SK-N-SH (cell line): ENCODE measurements around the gene CDC42BPG. TPM values are rescaled to one million over a fixed set of nuclear protein-coding genes. Genes with fewer than 3 reads are reported as not detected.

Experiments
- CTCF ChIA-PET: fragments of 300-600, 350-600 bp; formaldehyde crosslinking; extraction: SDS; loops from one replicate; lab custom pipeline; 2021; lab: Yijun Ruan, JAX
- POLR2A ChIA-PET: fragments of 350-600 bp; sonication (Branson Sonifier 250); formaldehyde crosslinking; extraction: SDS; loops from one replicate; lab custom pipeline; 2020; ENCODE audit warnings: antibody characterized with exemption, inconsistent platforms; lab: Yijun Ruan, JAX
- DNase-seq: peaks from one replicate; pipeline ENCODE4 v3.0.0; 2012
- H2AFZ ChIP-seq: fragments of 200-600 bp; sonication (generic); 2 replicates; pipeline ENCODE4 v1.8.1; 2016; ENCODE audit warnings: antibody characterized with exemption, mild to moderate bottlenecking, low read depth
- H3F3A ChIP-seq: fragments of 200-600 bp; sonication (generic); replicated peaks from 2 replicates; pipeline ENCODE3; 2016; ENCODE audit warnings: antibody characterized with exemption, mild to moderate bottlenecking; ENCODE audit not compliant: insufficient read depth
- H3K27ac ChIP-seq, 2 experiments: fragments of 200-500 bp in 1 of 2; fragments of 200-600 bp in 1 of 2; sonication (Bioruptor generic) in 1 of 2; sonication (generic), shearing (Covaris generic) in 1 of 2; 2 replicates each; pipeline versions ENCODE4 v1.5.1 to v1.6.1; 2014 to 2016; ENCODE audit warnings: low read depth in 2 of 2, inconsistent platforms in 1 of 2, low read length in 1 of 2, mild to moderate bottlenecking in 1 of 2, mixed read lengths in 1 of 2
- H3K27me3 ChIP-seq: fragments of 200-600 bp; sonication (generic), shearing (Covaris generic); 2 replicates; pipeline ENCODE4 v1.6.1; 2016; ENCODE audit warnings: mixed run types; ENCODE audit not compliant: insufficient read depth
- H3K36me3 ChIP-seq, 2 experiments: fragments of 200-500 bp in 1 of 2; fragments of 200-600 bp in 1 of 2; sonication (Bioruptor generic) in 1 of 2; sonication (generic) in 1 of 2; replicated peaks in 1 of 2; 2 replicates each; pipeline versions ENCODE3 to v1.5.1; 2014 to 2016; ENCODE audit warnings: low read length in 1 of 2, mild to moderate bottlenecking in 1 of 2; ENCODE audit not compliant: insufficient read depth in 2 of 2, control insufficient read depth in 1 of 2
- H3K4me1 ChIP-seq, 2 experiments: fragments of 200-500 bp in 1 of 2; fragments of 200-600 bp in 1 of 2; sonication (Bioruptor generic) in 1 of 2; sonication (generic), shearing (Covaris generic) in 1 of 2; 2 replicates each; pipeline versions ENCODE4 v1.5.1 to v1.6.1; 2014 to 2016; ENCODE audit warnings: low read depth in 1 of 2, low read length in 1 of 2, mixed run types in 1 of 2; ENCODE audit not compliant: insufficient read depth in 2 of 2, control insufficient read depth in 1 of 2
- H3K4me2 ChIP-seq: fragments of 200-600 bp; sonication (generic), shearing (Covaris generic); 2 replicates; pipeline ENCODE4 v1.6.1; 2017; ENCODE audit warnings: mixed run types
- H3K4me3 ChIP-seq, 2 experiments: fragments of 200-500 bp in 1 of 2; fragments of 200-600 bp in 1 of 2; sonication (Bioruptor generic) in 1 of 2; sonication (generic), shearing (Covaris generic) in 1 of 2; 2 replicates each; pipeline versions ENCODE4 v1.5.1 to v1.8.1; 2014 to 2016; ENCODE audit warnings: low read depth in 2 of 2, inconsistent platforms in 1 of 2, low read length in 1 of 2, mild to moderate bottlenecking in 1 of 2, mixed read lengths in 1 of 2, moderate library complexity in 1 of 2
- H3K79me2 ChIP-seq: fragments of 200-600 bp; sonication (generic); 2 replicates; pipeline ENCODE4 v1.8.1; 2017; ENCODE audit warnings: mild to moderate bottlenecking; ENCODE audit not compliant: insufficient read depth
- H3K9ac ChIP-seq: fragments of 200-600 bp; sonication (generic); 2 replicates; pipeline ENCODE4 v1.6.1; 2017; ENCODE audit warnings: mixed run types
- H3K9me2 ChIP-seq: fragments of 200-600 bp; sonication (generic); 2 replicates; pipeline ENCODE4 v1.6.1; 2017; ENCODE audit warnings: mixed run types
- H3K9me3 ChIP-seq: fragments of 200-600 bp; sonication (generic); 2 replicates; pipeline ENCODE4 v1.6.1; 2017; ENCODE audit warnings: mixed run types, mild to moderate bottlenecking, moderate library complexity
- H4K20me1 ChIP-seq: fragments of 200-600 bp; sonication (generic); 2 replicates; pipeline ENCODE4 v1.6.1; 2017; ENCODE audit warnings: mild to moderate bottlenecking, mixed run types; ENCODE audit not compliant: insufficient read depth
- EZH2phosphoT487 ChIP-seq: fragments of 200-600 bp; sonication (generic); IDR thresholded peaks from 2 replicates; pipeline ENCODE4 v1.6.1; 2017; ENCODE audit warnings: low read depth, mixed run types, mild to moderate bottlenecking, antibody characterized with exemption, moderate library complexity, borderline replicate concordance
- FOSL2 ChIP-seq: IDR thresholded peaks from 2 replicates; pipeline ENCODE4 v1.4.0; 2012; ENCODE audit warnings: low read depth, mild to moderate bottlenecking, moderate library complexity, borderline replicate concordance
- GABPA ChIP-seq: IDR thresholded peaks from 2 replicates; pipeline ENCODE4 v1.4.0; 2012; ENCODE audit warnings: low read depth, mild to moderate bottlenecking
- GATA2 ChIP-seq: sonication (generic); formaldehyde crosslinking; IDR thresholded peaks from 2 replicates; pipeline ENCODE4 v1.5.0; 2020; ENCODE audit warnings: mild to moderate bottlenecking, missing genetic modification reagents
- NFIC ChIP-seq: IDR thresholded peaks from 2 replicates; pipeline ENCODE4 v1.4.0; 2012; ENCODE audit warnings: borderline replicate concordance
- NRF1 ChIP-seq: IDR thresholded peaks from 2 replicates; pipeline ENCODE4 v1.6.1; 2012; ENCODE audit warnings: low read depth, mild to moderate bottlenecking, low read length
- POLR2AphosphoS5 ChIP-seq: IDR thresholded peaks from 2 replicates; pipeline ENCODE4 v1.6.1; 2012; ENCODE audit warnings: low read depth, low read length
- RFX5 ChIP-seq: IDR thresholded peaks from 2 replicates; pipeline ENCODE4 v1.6.1; 2012; ENCODE audit warnings: mild to moderate bottlenecking, improper control_type of control experiment, low read length
- SMC3 ChIP-seq: IDR thresholded peaks from 2 replicates; pipeline ENCODE4 v1.6.1; 2012; ENCODE audit warnings: low read depth, low read length, improper control_type of control experiment
- TEAD4 ChIP-seq: IDR thresholded peaks from 2 replicates; pipeline ENCODE4 v1.4.0; 2012; ENCODE audit warnings: mild to moderate bottlenecking, borderline replicate concordance; ENCODE audit not compliant: insufficient read depth
- WGBS: methylation state at CpG from one replicate; pipeline ENCODE4 v1.1.6; 2017; ENCODE audit warnings: low lambda C conversion rate; 5-methylcytosine and 5-hydroxymethylcytosine counted together
- polyA plus RNA-seq, 3 experiments: library from polyadenylated mRNA; depleted of rRNA; stranded (reverse); fragments of >200 nt; gene quantifications; 2 replicates each; pipeline ENCODE4 v1.2.3, GENCODE V29; 2012
- TF ChIP-seq, protein P1 (sequence below): IDR thresholded peaks from 2 replicates; pipeline ENCODE4 v1.6.1; 2012; ENCODE audit warnings: mild to moderate bottlenecking, low read depth, low read length, moderate library complexity
- TF ChIP-seq, protein P2 (sequence below): fragments of 150-350 bp; IDR thresholded peaks from 2 replicates; pipeline ENCODE4 v1.6.1; 2016; ENCODE audit warnings: mild to moderate bottlenecking, low read depth, low read length
- TF ChIP-seq, protein P3 (sequence below): fragments of 200-600 bp; sonication (generic); IDR thresholded peaks from 2 replicates; pipeline ENCODE4 v1.6.1; 2017; ENCODE audit warnings: antibody characterized with exemption, mild to moderate bottlenecking, moderate library complexity
- TF ChIP-seq, protein P4 (sequence below): IDR thresholded peaks from 2 replicates; pipeline ENCODE4 v1.4.0; 2012; ENCODE audit warnings: low read depth, borderline replicate concordance
- TF ChIP-seq, protein P5 (sequence below): IDR thresholded peaks from 2 replicates; pipeline ENCODE4 v1.4.0; 2012; ENCODE audit warnings: low read depth

The CDC42BPG gene
- polyA plus RNA-seq, 1 of the 3 experiments (the other 2 are of a cell fraction): 0.33 TPM

DNA sequence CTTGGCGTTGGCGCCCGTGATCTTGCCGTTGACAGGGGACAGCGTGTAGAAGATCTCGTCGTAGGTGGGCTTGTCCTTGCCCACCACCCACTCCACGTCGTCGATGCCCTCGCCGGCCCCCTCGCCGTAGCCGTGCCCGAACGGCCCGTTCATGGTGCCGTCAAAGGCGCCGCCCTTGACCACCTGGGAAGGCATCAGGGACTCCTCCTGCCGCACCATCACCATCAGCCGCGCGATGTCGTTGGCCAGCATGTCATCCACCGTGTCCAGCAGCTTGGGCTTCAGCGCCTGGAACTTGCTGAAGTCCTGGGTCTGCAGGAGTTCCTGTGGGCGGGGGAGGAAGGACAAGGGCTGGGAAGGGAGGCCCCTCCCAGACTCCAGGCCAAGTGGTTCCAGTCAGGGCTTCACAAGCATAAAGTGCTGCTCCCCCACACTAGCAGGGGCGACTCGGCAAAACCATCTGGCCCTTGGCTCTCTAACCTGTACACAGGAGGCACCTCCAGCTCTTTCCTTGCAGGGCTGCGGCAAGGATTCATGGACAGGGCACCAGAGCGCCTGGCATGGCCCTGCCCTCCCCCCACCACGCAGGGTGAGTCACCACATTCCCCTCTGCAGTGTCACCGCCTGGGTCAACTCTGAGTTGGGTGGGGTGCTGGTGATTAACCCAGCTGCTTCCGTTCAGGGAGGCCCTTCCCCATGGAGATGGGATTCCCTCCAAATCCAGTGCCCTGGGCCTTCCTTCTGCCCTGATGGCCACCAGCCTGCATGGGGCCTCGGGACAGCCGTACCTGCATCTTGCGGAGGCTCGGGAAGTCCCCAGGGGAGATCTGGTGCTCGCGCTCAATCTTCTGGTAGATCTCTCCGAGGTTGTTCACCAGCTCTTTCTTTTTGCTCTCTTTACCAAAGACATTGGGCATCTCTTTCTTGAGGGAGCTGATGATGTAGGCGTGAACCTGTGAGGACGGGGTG lies 10.4 kb upstream of the CDC42BPG start (continued):
- TF ChIP-seq, protein P1, sequence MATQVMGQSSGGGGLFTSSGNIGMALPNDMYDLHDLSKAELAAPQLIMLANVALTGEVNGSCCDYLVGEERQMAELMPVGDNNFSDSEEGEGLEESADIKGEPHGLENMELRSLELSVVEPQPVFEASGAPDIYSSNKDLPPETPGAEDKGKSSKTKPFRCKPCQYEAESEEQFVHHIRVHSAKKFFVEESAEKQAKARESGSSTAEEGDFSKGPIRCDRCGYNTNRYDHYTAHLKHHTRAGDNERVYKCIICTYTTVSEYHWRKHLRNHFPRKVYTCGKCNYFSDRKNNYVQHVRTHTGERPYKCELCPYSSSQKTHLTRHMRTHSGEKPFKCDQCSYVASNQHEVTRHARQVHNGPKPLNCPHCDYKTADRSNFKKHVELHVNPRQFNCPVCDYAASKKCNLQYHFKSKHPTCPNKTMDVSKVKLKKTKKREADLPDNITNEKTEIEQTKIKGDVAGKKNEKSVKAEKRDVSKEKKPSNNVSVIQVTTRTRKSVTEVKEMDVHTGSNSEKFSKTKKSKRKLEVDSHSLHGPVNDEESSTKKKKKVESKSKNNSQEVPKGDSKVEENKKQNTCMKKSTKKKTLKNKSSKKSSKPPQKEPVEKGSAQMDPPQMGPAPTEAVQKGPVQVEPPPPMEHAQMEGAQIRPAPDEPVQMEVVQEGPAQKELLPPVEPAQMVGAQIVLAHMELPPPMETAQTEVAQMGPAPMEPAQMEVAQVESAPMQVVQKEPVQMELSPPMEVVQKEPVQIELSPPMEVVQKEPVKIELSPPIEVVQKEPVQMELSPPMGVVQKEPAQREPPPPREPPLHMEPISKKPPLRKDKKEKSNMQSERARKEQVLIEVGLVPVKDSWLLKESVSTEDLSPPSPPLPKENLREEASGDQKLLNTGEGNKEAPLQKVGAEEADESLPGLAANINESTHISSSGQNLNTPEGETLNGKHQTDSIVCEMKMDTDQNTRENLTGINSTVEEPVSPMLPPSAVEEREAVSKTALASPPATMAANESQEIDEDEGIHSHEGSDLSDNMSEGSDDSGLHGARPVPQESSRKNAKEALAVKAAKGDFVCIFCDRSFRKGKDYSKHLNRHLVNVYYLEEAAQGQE: peak; percentile 58; the same call in 1 of the 2 replicates
- TF ChIP-seq TEAD4: peak; percentile 99
- TF ChIP-seq SMC3: no peak
- no peak for TF ChIP-seq RFX5
- TF ChIP-seq EZH2phosphoT487: no peak
- TF ChIP-seq, all 33 proteins: peak for 17

DNA sequence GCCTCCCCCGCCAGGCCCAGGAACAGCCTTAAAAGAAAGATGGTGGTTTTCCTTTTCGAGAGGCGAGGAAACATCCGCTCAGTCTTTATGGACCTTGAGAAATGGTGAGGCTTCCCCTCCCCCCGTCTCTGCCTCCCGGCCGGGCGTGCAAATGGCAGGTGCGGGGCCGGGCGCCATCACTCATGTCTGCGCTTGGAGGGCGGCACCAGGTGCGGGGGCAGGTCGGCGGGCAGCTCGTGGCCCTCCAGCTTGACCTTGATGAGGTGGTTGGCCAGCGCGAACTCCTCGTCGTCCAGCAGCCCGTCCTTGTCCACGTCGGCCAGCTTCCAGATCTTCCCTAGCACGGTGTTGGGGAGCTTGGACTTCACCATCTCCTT lies 9.7 kb upstream of the CDC42BPG start:
- no peaks in the 10 kb centered on the region for H3K9me2 ChIP-seq
- H3K9me3 ChIP-seq: no peaks in the 10 kb centered on the region
- ChIA-PET POLR2A (no interaction called here), CTCF (interaction anchor here (2.3 to 12.8 kb wide), 3 partner anchors 10 to 40 kb away, joined by 8 to 530 read pairs (median 11); partner anchors contain the start of gene EHD1)
- H3K79me2 ChIP-seq: peaks cover 20% of the 10 kb centered on the region; the same call in 1 of the 2 replicates
- H3K36me3 ChIP-seq: peaks cover 7 to 22% of the 10 kb centered on the region in 2 experiments
- no peak for DNase-seq
- H2AFZ ChIP-seq: no peak overlapping the region
- no peaks in the 10 kb centered on the region for H4K20me1 ChIP-seq
- H3K27me3 ChIP-seq: no peaks in the 10 kb centered on the region
- no peak overlapping the region for H3K4me3 ChIP-seq
- H3K27ac ChIP-seq: peak overlapping the region in 1 of 2 experiments; percentile 80; a peak in 2 of 4 replicates
- H3K4me1 ChIP-seq: peaks cover 11 to 28% of the 10 kb centered on the region in 2 experiments; a peak in 3 of 4 replicates
- H3F3A ChIP-seq: peaks cover 6% of the 10 kb centered on the region
- WGBS: 97% methylated on average over 16 of the region's 25 CpGs
- H3K4me2 ChIP-seq: peak overlapping the region; percentile 66; the same call in 1 of the 2 replicates
- H3K9ac ChIP-seq: no peak overlapping the region
- TF ChIP-seq, protein P2, sequence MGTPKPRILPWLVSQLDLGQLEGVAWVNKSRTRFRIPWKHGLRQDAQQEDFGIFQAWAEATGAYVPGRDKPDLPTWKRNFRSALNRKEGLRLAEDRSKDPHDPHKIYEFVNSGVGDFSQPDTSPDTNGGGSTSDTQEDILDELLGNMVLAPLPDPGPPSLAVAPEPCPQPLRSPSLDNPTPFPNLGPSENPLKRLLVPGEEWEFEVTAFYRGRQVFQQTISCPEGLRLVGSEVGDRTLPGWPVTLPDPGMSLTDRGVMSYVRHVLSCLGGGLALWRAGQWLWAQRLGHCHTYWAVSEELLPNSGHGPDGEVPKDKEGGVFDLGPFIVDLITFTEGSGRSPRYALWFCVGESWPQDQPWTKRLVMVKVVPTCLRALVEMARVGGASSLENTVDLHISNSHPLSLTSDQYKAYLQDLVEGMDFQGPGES: no peak
- TF ChIP-seq GABPA: no peak
- TF ChIP-seq NFIC: no peak
- TF ChIP-seq, protein P3, sequence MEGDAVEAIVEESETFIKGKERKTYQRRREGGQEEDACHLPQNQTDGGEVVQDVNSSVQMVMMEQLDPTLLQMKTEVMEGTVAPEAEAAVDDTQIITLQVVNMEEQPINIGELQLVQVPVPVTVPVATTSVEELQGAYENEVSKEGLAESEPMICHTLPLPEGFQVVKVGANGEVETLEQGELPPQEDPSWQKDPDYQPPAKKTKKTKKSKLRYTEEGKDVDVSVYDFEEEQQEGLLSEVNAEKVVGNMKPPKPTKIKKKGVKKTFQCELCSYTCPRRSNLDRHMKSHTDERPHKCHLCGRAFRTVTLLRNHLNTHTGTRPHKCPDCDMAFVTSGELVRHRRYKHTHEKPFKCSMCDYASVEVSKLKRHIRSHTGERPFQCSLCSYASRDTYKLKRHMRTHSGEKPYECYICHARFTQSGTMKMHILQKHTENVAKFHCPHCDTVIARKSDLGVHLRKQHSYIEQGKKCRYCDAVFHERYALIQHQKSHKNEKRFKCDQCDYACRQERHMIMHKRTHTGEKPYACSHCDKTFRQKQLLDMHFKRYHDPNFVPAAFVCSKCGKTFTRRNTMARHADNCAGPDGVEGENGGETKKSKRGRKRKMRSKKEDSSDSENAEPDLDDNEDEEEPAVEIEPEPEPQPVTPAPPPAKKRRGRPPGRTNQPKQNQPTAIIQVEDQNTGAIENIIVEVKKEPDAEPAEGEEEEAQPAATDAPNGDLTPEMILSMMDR: no peak
- TF ChIP-seq GATA2: no peak
- TF ChIP-seq, protein P4, sequence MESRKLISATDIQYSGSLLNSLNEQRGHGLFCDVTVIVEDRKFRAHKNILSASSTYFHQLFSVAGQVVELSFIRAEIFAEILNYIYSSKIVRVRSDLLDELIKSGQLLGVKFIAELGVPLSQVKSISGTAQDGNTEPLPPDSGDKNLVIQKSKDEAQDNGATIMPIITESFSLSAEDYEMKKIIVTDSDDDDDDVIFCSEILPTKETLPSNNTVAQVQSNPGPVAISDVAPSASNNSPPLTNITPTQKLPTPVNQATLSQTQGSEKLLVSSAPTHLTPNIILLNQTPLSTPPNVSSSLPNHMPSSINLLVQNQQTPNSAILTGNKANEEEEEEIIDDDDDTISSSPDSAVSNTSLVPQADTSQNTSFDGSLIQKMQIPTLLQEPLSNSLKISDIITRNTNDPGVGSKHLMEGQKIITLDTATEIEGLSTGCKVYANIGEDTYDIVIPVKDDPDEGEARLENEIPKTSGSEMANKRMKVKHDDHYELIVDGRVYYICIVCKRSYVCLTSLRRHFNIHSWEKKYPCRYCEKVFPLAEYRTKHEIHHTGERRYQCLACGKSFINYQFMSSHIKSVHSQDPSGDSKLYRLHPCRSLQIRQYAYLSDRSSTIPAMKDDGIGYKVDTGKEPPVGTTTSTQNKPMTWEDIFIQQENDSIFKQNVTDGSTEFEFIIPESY: no peak
- TF ChIP-seq FOSL2: no peak
- no peak for TF ChIP-seq NRF1
- TF ChIP-seq, protein P1: no peak
- TF ChIP-seq, protein P5, sequence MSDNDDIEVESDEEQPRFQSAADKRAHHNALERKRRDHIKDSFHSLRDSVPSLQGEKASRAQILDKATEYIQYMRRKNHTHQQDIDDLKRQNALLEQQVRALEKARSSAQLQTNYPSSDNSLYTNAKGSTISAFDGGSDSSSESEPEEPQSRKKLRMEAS: no peak
- no peak for TF ChIP-seq POLR2AphosphoS5
